Activated T-helper 2 cell treated with anti-CD3 and anti-CD28 coated beads, Interferon-gamma antibody, Interleukin-2, Interleukin-4, amounts not matched to agents 10 μg/mL and 5 μg/mL and 100 μg/mL, durations not matched to agents 14 hours and 24 hours and 36 hours (primary cell): ENCODE results near the gene BICD2. TPM values are rescaled to one million over a fixed set of nuclear protein-coding genes. Genes with fewer than 3 reads are reported as not detected.

ENCODE experiments used
- DNase-seq: peaks from one replicate; pipeline ENCODE4 v3.0.0; 2021; ENCODE audit warnings: low spot score
- H3K27ac Mint-ChIP-seq: one replicate; pipeline ENCODE4 v1.8.0; 2021; ENCODE audit warnings: mixed read lengths
- H3K27me3 Mint-ChIP-seq: one replicate; pipeline ENCODE4 v1.8.0; 2021; ENCODE audit warnings: low read depth, mixed read lengths
- H3K36me3 Mint-ChIP-seq: one replicate; pipeline ENCODE4 v1.8.0; 2021; ENCODE audit warnings: low read depth, mixed read lengths
- H3K4me1 Mint-ChIP-seq: one replicate; pipeline ENCODE4 v1.8.0; 2021; ENCODE audit warnings: low read depth, mixed read lengths
- H3K4me3 Mint-ChIP-seq: one replicate; pipeline ENCODE4 v1.8.0; 2021; ENCODE audit warnings: low read depth, mild to moderate bottlenecking, moderate library complexity, mixed read lengths
- H3K9me3 Mint-ChIP-seq: one replicate; pipeline ENCODE4 v1.8.0; 2021; ENCODE audit warnings: mixed read lengths
- intact Hi-C: fragments of 100-400 bp; cut with micrococcal nuclease; formaldehyde crosslinking; loops from one replicate; pipeline ENCODE4 v1.15.1; 2023
- total RNA-seq: library from RNA; stranded (reverse); gene quantifications from 2 replicates; pipeline ENCODE4 v1.2.3, GENCODE V29; 2022

Gene BICD2
- total RNA-seq, 1 donor from 2014 or later, result 23.6 TPM

DNA sequence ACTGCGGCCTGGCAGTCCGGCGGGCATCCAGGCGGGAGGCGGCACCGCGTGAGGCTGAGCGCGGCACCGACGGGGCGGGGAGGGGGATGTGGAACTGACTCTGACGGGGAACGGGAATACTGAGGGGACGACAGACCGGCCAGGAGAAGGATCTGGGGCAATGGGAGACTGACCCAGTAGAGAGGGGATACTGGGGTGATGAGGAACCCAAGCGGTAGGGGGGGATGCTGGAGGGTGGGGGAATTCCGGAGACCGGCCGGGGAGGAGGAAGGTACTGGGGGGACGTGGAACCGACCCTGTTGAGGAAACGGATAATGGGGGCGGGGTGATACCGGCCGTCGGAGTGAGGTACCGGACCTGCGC, 95.1 kb downstream of the BICD2 start:
- H3K27me3 Mint-ChIP-seq, result no peaks in the 10 kb centered on the region

GRCh38 chr9:92668746-92669526, 95.7 kb downstream of the BICD2 start:
- intact Hi-C loops, result loop anchor here (5.0 kb wide), 1 partner anchor 37 kb away; no protein-coding TSS in a partner anchor
- DNase-seq, result no peak
- Mint-ChIP-seq H3K4me3 (peak overlapping the region; percentile 93), H3K4me1 (peaks cover 31% of the 10 kb centered on the region), H3K9me3 (no peaks in the 10 kb centered on the region), H3K27ac (peak overlapping the region; percentile 81), H3K27me3 (no peaks in the 10 kb centered on the region), H3K36me3 (peaks cover 31% of the 10 kb centered on the region)

More for the DNA sequence above, 95.1 kb downstream of the BICD2 start:
- Mint-ChIP-seq H3K4me3 (peak overlapping the region; percentile 93), H3K36me3 (peaks cover 31% of the 10 kb centered on the region), H3K27ac (peak overlapping the region; percentile 81), H3K4me1 (peaks cover 27% of the 10 kb centered on the region), H3K9me3 (no peaks in the 10 kb centered on the region)
- peak; percentile 25 for DNase-seq
- intact Hi-C loops, result loop anchor here (5.0 kb wide), 1 partner anchor 37 kb away; no protein-coding TSS in a partner anchor

- H3K4me1 Mint-ChIP-seq, result peaks cover 36% of the 10 kb centered on the region
- no peak for DNase-seq
These were observed 97.6 kb downstream of the BICD2 start for GRCh38 chr9:92666912-92667532.

DNA sequence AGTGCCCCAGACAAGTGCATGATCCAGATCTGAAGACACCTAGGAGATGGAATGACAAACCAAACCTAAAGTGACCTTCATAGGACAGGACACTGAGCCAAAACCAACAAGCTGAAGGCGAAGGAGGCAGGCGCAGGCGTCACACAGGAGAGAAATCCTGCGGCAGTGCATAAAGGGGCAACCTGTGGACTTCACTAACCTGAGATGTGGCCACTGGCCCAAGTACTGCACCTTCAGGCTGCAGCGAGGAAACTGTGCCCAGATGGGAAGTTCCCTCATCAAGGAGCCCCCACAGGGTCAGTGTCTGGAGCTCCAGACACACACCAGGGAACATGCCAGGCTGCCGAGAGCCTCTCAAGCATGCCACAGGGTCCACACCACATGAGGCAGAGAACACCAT, 98.4 kb downstream of the BICD2 start:
- Mint-ChIP-seq H3K4me3 (no peak overlapping the region), H3K4me1 (peaks cover 36% of the 10 kb centered on the region), H3K9me3 (no peaks in the 10 kb centered on the region), H3K36me3 (peaks cover 29% of the 10 kb centered on the region), H3K27ac (peak overlapping the region; percentile 24), H3K27me3 (no peaks in the 10 kb centered on the region)
- intact Hi-C loops, result loop anchor here (5.0 kb wide), 1 partner anchor 34 kb away; no protein-coding TSS in a partner anchor
- no peak for DNase-seq

More at GRCh38 chr9:92666912-92667532, 97.6 kb downstream of the BICD2 start:
- H3K27ac Mint-ChIP-seq, result no peak overlapping the region
- intact Hi-C loops, result loop anchor here (5.0 kb wide), 1 partner anchor 35 kb away; no protein-coding TSS in a partner anchor
- peaks cover 29% of the 10 kb centered on the region for H3K36me3 Mint-ChIP-seq
- H3K27me3 Mint-ChIP-seq, result no peaks in the 10 kb centered on the region
- no peak overlapping the region for H3K4me3 Mint-ChIP-seq
- H3K9me3 Mint-ChIP-seq, result no peaks in the 10 kb centered on the region

GRCh38 chr9:92665836-92666235, 98.8 kb downstream of the BICD2 start:
- intact Hi-C loops, result loop anchor here (5.0 kb wide), 1 partner anchor 34 kb away; no protein-coding TSS in a partner anchor
- Mint-ChIP-seq H3K4me1 (peaks cover 36% of the 10 kb centered on the region), H3K27me3 (no peaks in the 10 kb centered on the region), H3K27ac (peak overlapping the region; percentile 24), H3K9me3 (no peaks in the 10 kb centered on the region), H3K36me3 (peaks cover 29% of the 10 kb centered on the region), H3K4me3 (no peak overlapping the region)
- DNase-seq, result no peak

DNA sequence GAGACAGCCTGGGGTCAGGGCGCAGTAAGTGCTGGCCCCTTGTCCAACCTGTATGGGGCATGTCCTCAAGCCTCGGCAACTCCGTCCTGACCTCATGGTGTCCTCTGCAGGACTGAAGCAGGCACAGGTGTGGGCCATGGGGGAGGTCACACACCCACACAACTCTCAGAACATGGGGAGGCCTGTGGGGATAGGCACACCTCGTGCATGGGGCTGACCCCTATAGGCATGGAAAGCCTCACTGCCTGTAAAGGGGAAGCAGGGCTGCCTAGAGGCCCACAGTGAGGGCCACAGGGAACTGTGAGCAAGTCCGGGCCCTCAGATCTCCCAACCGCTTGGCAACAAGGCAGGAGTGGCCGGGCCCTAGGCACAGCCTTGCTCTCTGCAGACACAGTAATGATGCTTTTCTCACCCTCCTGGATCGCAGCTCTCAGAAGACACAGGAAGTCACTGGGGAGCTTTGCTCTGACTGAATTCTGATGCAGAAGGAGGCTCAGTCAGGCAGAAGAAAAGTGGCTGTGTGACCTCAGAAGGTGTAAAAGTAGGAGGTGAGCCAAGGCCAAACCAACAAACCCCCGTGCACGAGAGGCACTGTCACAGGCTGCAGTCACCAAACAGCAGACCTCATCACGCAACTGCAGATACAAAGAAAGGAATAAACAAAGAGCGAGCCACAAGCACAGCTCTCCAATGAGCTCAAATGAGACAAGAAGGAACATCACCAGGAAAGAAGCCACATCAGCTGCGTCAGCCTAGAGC, 100.1 kb downstream of the BICD2 start:
- no peaks in the 10 kb centered on the region for H3K9me3 Mint-ChIP-seq
- peak overlapping the region; percentile 75 for H3K27ac Mint-ChIP-seq
- H3K27me3 Mint-ChIP-seq, result no peaks in the 10 kb centered on the region
- no peak for DNase-seq
- H3K4me3 Mint-ChIP-seq, result peak overlapping the region; percentile 46
- H3K36me3 Mint-ChIP-seq, result peaks cover 29% of the 10 kb centered on the region
- peaks cover 36% of the 10 kb centered on the region for H3K4me1 Mint-ChIP-seq
- intact Hi-C loops, result loop anchor here (5.0 kb wide), 1 partner anchor 32 kb away; no protein-coding TSS in a partner anchor

DNA sequence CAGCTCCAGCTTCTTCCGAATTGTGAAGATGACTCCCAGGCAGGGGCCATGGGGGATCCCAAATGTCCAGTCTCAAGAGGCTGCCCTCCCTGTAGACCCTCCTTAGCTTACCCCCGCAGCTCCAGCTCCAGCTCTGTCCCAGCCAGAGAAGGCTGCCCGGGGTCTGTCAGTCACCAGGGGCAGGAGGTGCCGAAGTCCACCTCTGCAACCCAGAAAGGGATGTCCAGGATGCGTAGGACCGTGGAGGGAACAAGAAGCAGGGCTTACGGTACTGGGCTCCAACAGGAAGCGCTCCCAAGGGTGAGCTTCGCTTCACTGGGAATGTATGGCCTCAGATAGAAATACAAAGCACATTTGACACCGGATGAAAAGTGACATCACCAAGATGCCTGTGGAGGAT, 100.7 kb downstream of the BICD2 start:
- H3K4me1 Mint-ChIP-seq, result peaks cover 34% of the 10 kb centered on the region
- H3K27ac Mint-ChIP-seq, result no peak overlapping the region
- no peak for DNase-seq
- intact Hi-C loops, result no loop called here
- no peaks in the 10 kb centered on the region for H3K9me3 Mint-ChIP-seq
- no peak overlapping the region for H3K4me3 Mint-ChIP-seq
- H3K27me3 Mint-ChIP-seq, result no peaks in the 10 kb centered on the region
- peaks cover 27% of the 10 kb centered on the region for H3K36me3 Mint-ChIP-seq

DNA sequence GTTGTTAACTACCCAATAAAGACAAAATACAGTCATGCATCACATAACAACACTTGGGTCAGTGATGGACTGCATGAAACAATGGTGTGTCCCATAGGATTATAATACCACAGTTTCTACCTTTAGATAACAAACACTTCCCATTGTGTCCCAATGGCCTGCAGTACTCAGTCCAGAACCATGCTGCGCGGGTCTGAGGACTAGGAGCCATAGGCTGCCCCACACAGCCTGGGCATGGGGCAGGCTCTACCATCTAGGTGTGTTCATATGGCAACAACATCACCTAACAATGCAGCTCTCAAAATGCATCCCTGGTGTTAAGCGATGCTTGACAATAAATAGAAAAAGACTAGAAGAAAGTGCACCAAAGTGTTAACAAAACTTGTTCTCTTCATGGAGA, 101.5 kb downstream of the BICD2 start:
- peaks cover 27% of the 10 kb centered on the region for H3K4me1 Mint-ChIP-seq
- H3K9me3 Mint-ChIP-seq, result no peaks in the 10 kb centered on the region
- DNase-seq, result no peak
- H3K4me3 Mint-ChIP-seq, result no peak overlapping the region
- intact Hi-C loops, result no loop called here
- no peak overlapping the region for H3K27ac Mint-ChIP-seq
- H3K27me3 Mint-ChIP-seq, result no peaks in the 10 kb centered on the region
- peaks cover 22% of the 10 kb centered on the region for H3K36me3 Mint-ChIP-seq

- DNase-seq, result no peak
- Mint-ChIP-seq H3K4me1 (peaks cover 22% of the 10 kb centered on the region), H3K36me3 (peaks cover 15% of the 10 kb centered on the region), H3K4me3 (no peak overlapping the region), H3K27me3 (no peaks in the 10 kb centered on the region), H3K27ac (peak overlapping the region; percentile 2), H3K9me3 (no peaks in the 10 kb centered on the region)
- intact Hi-C loops, result no loop called here
These were observed 102.9 kb downstream of the BICD2 start for GRCh38 chr9:92661743-92662142.

Other genes with a start within 250 kb of the BICD2 start
- gene ECM2, start 228.8 kb downstream of the BICD2 start, total RNA-seq, result not detected in 2 replicates
- gene IPPK, start 94.7 kb downstream of the BICD2 start, total RNA-seq, result 11.5 and 14.8 TPM in 2 replicates
- gene ZNF484, start 113.2 kb upstream of the BICD2 start, total RNA-seq, result 7.5 and 8.0 TPM in 2 replicates
- gene FGD3, start 182.7 kb upstream of the BICD2 start, total RNA-seq, result 41.4 and 42.9 TPM in 2 replicates